Astrocyte (in vitro differentiated cells and primary cell): Measurements from ENCODE around the gene MCL1. TPM values are rescaled to one million over a fixed set of nuclear protein-coding genes. Genes with fewer than 3 reads are reported as not detected.

Source experiments
- DNase-seq: peaks from one replicate; pipeline ENCODE4 v3.0.0-alpha.2; 2010; ENCODE audit warnings: low read depth
- FAIRE-seq: peaks from 2 replicates; lab custom pipeline; 2011; peaks lifted over from hg19 to GRCh38; lab: Jason Lieb, UNC
- H2AFZ ChIP-seq: 2 replicates; pipeline ENCODE4 v1.6.0; 2012; ENCODE audit warnings: low read depth, low read length, inconsistent platforms
- H3K27ac ChIP-seq: 2 replicates; pipeline ENCODE4 v1.5.1; 2011; ENCODE audit warnings: low read depth, low read length, inconsistent platforms
- H3K27me3 ChIP-seq: 2 replicates; pipeline ENCODE4 v1.6.0; 2011; ENCODE audit warnings: low read length, inconsistent platforms; ENCODE audit not compliant: insufficient read depth
- H3K36me3 ChIP-seq: 2 replicates; pipeline ENCODE4 v1.5.1; 2011; ENCODE audit warnings: low read length, inconsistent platforms; ENCODE audit not compliant: insufficient read depth
- H3K4me1 ChIP-seq: 2 replicates; pipeline ENCODE4 v1.5.1; 2011; ENCODE audit warnings: low read length, inconsistent platforms; ENCODE audit not compliant: insufficient read depth
- H3K4me2 ChIP-seq: 2 replicates; pipeline ENCODE4 v1.6.0; 2012; ENCODE audit warnings: low read length, inconsistent platforms
- H3K4me3 ChIP-seq: 2 replicates; pipeline ENCODE4 v1.5.1; 2011; ENCODE audit warnings: low read depth, mild to moderate bottlenecking, low read length, inconsistent platforms; ENCODE audit not compliant: insufficient read depth
- H3K79me2 ChIP-seq: 2 replicates; pipeline ENCODE4 v1.6.0; 2012; ENCODE audit warnings: mild to moderate bottlenecking, low read length, inconsistent platforms; ENCODE audit not compliant: insufficient read depth
- H3K9ac ChIP-seq: 2 replicates; pipeline ENCODE4 v1.6.0; 2012; ENCODE audit warnings: mild to moderate bottlenecking, low read length, inconsistent platforms
- H3K9me3 ChIP-seq: 2 replicates; pipeline ENCODE4 v1.5.1; 2012; ENCODE audit warnings: low read depth, mild to moderate bottlenecking, low read length, inconsistent platforms; ENCODE audit not compliant: insufficient read depth
- H4K20me1 ChIP-seq: 2 replicates; pipeline ENCODE4 v1.6.0; 2012; ENCODE audit warnings: low read length, inconsistent platforms; ENCODE audit not compliant: insufficient read depth
- H3K27ac Mint-ChIP-seq: one replicate; pipeline ENCODE4 v1.8.0; 2021; ENCODE audit warnings: mild to moderate bottlenecking, mixed read lengths; ENCODE audit not compliant: unreplicated experiment
- H3K27me3 Mint-ChIP-seq: one replicate; pipeline ENCODE4 v1.8.0; 2021; ENCODE audit warnings: low read depth, mixed read lengths; ENCODE audit not compliant: unreplicated experiment
- H3K36me3 Mint-ChIP-seq: one replicate; pipeline ENCODE4 v1.8.0; 2021; ENCODE audit warnings: low read depth, mixed read lengths; ENCODE audit not compliant: unreplicated experiment
- H3K4me1 Mint-ChIP-seq: one replicate; pipeline ENCODE4 v1.8.0; 2021; ENCODE audit warnings: low read depth, mixed read lengths; ENCODE audit not compliant: unreplicated experiment
- H3K4me3 Mint-ChIP-seq: one replicate; pipeline ENCODE4 v1.8.0; 2021; ENCODE audit warnings: mild to moderate bottlenecking, moderate library complexity, mixed read lengths; ENCODE audit not compliant: unreplicated experiment
- H3K9me3 Mint-ChIP-seq: one replicate; pipeline ENCODE4 v1.8.0; 2021; ENCODE audit warnings: mild to moderate bottlenecking, mixed read lengths; ENCODE audit not compliant: unreplicated experiment
- EZH2 ChIP-seq: IDR thresholded peaks from 2 replicates; pipeline ENCODE4 v1.6.1; 2012; ENCODE audit warnings: mild to moderate bottlenecking, low read length, inconsistent platforms; ENCODE audit not compliant: insufficient read depth
- total RNA-seq: library from RNA; stranded (reverse); gene quantifications from 2 replicates; pipeline ENCODE4 v1.2.1, GENCODE V29; 2021
- TF ChIP-seq, protein P1 (sequence below): IDR thresholded peaks from 2 replicates; pipeline ENCODE4 v1.5.1; 2011; ENCODE audit warnings: low read depth, mild to moderate bottlenecking, inconsistent platforms, low read length, moderate library complexity; ENCODE audit not compliant: insufficient read depth

MCL1 gene
- total RNA-seq, 1 donor from 2014 or later = 210 TPM

DNA sequence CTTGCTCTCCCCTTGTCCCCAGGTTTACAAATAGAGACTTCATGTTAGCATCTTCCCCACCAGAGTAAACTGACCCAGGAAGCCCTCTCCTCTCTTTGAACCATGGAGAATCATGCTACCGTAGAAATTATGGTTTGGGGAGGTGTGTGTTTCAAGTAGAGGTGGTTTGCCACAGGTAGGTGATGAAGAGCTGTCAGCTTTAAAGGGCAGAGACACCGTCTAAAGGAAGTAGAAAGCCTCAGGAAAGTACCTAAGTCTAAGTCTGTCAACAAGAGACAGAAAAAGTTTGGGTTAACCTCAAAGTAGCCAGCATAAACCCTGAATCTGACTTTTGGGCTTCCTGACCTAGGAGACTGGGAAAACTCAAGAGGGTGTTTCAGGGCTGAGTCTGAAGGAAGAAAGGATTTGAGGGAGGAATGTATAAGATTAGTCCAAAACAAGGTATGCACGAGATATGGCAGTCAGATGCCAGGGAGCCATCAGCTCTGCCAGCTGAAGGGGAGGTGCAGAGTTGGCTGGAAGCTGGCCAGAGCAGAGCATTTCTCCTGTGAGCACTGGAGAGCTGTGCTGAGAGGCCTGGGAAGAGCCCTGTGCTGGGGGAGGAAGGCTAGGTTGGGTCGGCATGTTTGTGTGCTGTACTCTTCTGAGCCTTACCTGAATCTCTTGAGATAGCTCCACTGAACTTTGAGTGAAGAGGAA lies 15.9 kb downstream of the MCL1 start:
- Mint-ChIP-seq H3K4me1 (peaks cover 58% of the 10 kb centered on the region), H3K9me3 (no peaks in the 10 kb centered on the region), H3K36me3 (peaks cover 2% of the 10 kb centered on the region), H3K27ac (peak overlapping the region; percentile 100), H3K4me3 (peak overlapping the region; percentile 74), H3K27me3 (no peaks in the 10 kb centered on the region)
- H3K4me1 ChIP-seq = peaks cover 56% of the 10 kb centered on the region
- no peaks in the 10 kb centered on the region for H3K27me3 ChIP-seq
- TF ChIP-seq, protein P1, sequence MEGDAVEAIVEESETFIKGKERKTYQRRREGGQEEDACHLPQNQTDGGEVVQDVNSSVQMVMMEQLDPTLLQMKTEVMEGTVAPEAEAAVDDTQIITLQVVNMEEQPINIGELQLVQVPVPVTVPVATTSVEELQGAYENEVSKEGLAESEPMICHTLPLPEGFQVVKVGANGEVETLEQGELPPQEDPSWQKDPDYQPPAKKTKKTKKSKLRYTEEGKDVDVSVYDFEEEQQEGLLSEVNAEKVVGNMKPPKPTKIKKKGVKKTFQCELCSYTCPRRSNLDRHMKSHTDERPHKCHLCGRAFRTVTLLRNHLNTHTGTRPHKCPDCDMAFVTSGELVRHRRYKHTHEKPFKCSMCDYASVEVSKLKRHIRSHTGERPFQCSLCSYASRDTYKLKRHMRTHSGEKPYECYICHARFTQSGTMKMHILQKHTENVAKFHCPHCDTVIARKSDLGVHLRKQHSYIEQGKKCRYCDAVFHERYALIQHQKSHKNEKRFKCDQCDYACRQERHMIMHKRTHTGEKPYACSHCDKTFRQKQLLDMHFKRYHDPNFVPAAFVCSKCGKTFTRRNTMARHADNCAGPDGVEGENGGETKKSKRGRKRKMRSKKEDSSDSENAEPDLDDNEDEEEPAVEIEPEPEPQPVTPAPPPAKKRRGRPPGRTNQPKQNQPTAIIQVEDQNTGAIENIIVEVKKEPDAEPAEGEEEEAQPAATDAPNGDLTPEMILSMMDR = no peak
- no peak for TF ChIP-seq EZH2
- no peak for DNase-seq
- H3K9me3 ChIP-seq = no peaks in the 10 kb centered on the region
- no peak for FAIRE-seq
- H2AFZ ChIP-seq = no peak overlapping the region
- peaks cover 28% of the 10 kb centered on the region for H4K20me1 ChIP-seq
- H3K4me2 ChIP-seq = peak overlapping the region; percentile 96
- peaks cover 69% of the 10 kb centered on the region for H3K79me2 ChIP-seq
- H3K9ac ChIP-seq = peak overlapping the region; percentile 99
- no peaks in the 10 kb centered on the region for H3K36me3 ChIP-seq
- no peak overlapping the region for H3K4me3 ChIP-seq
- peak overlapping the region; percentile 100 for H3K27ac ChIP-seq

DNA sequence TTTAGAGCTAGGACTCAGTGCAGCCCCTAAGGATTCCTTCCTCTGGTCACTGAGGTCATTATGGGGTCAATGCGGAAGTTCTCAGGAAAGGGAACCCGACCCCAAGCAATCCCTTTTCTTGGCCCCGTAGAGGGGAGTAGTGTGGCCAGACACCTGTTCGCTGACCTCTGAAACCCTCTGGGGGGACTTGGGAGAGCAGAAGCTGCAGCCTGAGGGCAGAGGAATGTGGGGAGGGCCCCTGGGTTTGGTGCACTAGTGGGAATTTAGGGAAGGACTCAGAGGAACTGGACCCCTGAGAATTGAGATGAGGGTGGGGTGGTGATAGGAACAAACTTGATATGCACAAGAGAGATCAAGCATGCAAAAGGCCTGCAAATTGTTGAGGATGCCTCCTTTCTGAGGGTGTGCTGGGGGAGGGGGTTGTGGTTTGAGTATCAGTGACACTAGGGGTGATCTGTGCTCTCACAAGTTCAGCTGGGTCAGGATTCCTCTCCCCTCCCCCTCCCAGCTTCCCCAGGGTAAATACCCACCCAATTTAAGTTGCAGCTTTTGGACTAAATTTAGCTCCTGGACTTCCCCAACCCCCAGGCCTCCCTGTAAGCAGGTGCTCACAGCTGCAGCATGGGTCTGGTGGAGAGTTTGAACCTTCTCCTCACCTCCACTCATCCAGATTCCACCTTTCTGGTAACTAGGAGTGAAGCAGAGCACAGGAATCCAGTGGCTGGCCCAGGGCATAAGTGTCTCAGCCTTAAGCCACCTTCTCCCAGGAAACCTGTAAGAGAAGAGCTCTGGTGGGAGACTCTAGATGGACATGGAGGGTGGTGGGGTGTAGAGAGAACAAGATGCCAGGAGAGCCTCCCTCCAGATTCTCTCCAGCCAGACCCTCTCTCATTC lies 16.7 kb downstream of the MCL1 start:
- DNase-seq (no peak), FAIRE-seq (no peak)
- peak overlapping the region; percentile 63 for H3K4me3 ChIP-seq

More for the DNA sequence above, 16.7 kb downstream of the MCL1 start:
- TF ChIP-seq, protein P1 = no peak
- no peak for TF ChIP-seq EZH2
- H3K27me3 Mint-ChIP-seq = no peaks in the 10 kb centered on the region
- peaks cover 2% of the 10 kb centered on the region for H3K36me3 Mint-ChIP-seq
- peak overlapping the region; percentile 68 for H3K4me3 Mint-ChIP-seq
- H3K4me2 ChIP-seq = peak overlapping the region; percentile 96
- H3K36me3 ChIP-seq = no peaks in the 10 kb centered on the region
- H3K79me2 ChIP-seq = peaks cover 64% of the 10 kb centered on the region
- no peak overlapping the region for H2AFZ ChIP-seq
- H3K4me1 Mint-ChIP-seq = peaks cover 51% of the 10 kb centered on the region
- H4K20me1 ChIP-seq = peaks cover 28% of the 10 kb centered on the region
- H3K27ac ChIP-seq = peak overlapping the region; percentile 100
- no peaks in the 10 kb centered on the region for H3K9me3 ChIP-seq
- H3K9me3 Mint-ChIP-seq = no peaks in the 10 kb centered on the region
- peak overlapping the region; percentile 100 for H3K27ac Mint-ChIP-seq
- H3K4me1 ChIP-seq = peaks cover 49% of the 10 kb centered on the region
- H3K27me3 ChIP-seq = no peaks in the 10 kb centered on the region
- H3K9ac ChIP-seq = peak overlapping the region; percentile 99
